HG03175 (cell line): ENCODE results near the gene TREX2.
"Not testable (repeated sequence)": the region's sequence is repeated elsewhere in the genome, so short reads cannot be mapped to it uniquely, and the experiment has no call there.

Experiments
- ATAC-seq: cut with Tn5 transposase; IDR thresholded peaks from one replicate; pipeline ENCODE4 v1.9.1; 2021; ENCODE audit warnings: mild to moderate bottlenecking, moderate library complexity; ENCODE audit not compliant: unreplicated experiment

Gene TREX2

GRCh38 chrX:153410888-153411254 lies 35.0 kb downstream of the TREX2 start:
- ATAC-seq: no peak

GRCh38 chrX:153410373-153410772 lies 35.5 kb downstream of the TREX2 start:
- ATAC-seq: no peak

- ATAC-seq: no peak
These were observed 36.3 kb downstream of the TREX2 start for GRCh38 chrX:153409414-153410101.

- no peak for ATAC-seq
These were observed 36.9 kb downstream of the TREX2 start for GRCh38 chrX:153408871-153409351.

- ATAC-seq: no peak
These were observed 37.6 kb downstream of the TREX2 start for GRCh38 chrX:153408221-153408721.

GRCh38 chrX:153407736-153408135 lies 38.1 kb downstream of the TREX2 start:
- no peak for ATAC-seq

GRCh38 chrX:153406903-153407302 lies 39.0 kb downstream of the TREX2 start:
- ATAC-seq: no peak

GRCh38 chrX:153406011-153406410 lies 39.8 kb downstream of the TREX2 start:
- ATAC-seq: no peak

- no peak for ATAC-seq
These were observed 40.4 kb downstream of the TREX2 start for GRCh38 chrX:153405426-153405825.

- not testable (repeated sequence) for ATAC-seq
These were observed 41.5 kb downstream of the TREX2 start for GRCh38 chrX:153404333-153404732.

GRCh38 chrX:153401133-153401764 lies 44.6 kb downstream of the TREX2 start, which contains the start of gene PNMA6E:
Gene PNMA6E (minus strand): TSS chrX:153401350. CDS start chrX:153398849, 2,501 bp downstream.
- ATAC-seq: no peak

GRCh38 chrX:153400146-153401132 lies 45.4 kb downstream of the TREX2 start:
- ATAC-seq: peak; percentile 66

- no peak for ATAC-seq
These were observed 47.4 kb downstream of the TREX2 start for GRCh38 chrX:153398275-153398960.

- no peak for ATAC-seq
These were observed 48.4 kb downstream of the TREX2 start for GRCh38 chrX:153397256-153397960.

GRCh38 chrX:153396320-153397195 lies 49.3 kb downstream of the TREX2 start:
- ATAC-seq: no peak

GRCh38 chrX:153395613-153396319 lies 50.1 kb downstream of the TREX2 start:
- ATAC-seq: no peak

GRCh38 chrX:153394612-153395011 lies 51.2 kb downstream of the TREX2 start:
- ATAC-seq: no peak
